ENCODE data around the gene CFAP52.
"Not testable (repeated sequence)": the region's sequence is repeated elsewhere in the genome, so short reads cannot be mapped to it uniquely, and the experiment has no call there.

Gene CFAP52

DNA sequence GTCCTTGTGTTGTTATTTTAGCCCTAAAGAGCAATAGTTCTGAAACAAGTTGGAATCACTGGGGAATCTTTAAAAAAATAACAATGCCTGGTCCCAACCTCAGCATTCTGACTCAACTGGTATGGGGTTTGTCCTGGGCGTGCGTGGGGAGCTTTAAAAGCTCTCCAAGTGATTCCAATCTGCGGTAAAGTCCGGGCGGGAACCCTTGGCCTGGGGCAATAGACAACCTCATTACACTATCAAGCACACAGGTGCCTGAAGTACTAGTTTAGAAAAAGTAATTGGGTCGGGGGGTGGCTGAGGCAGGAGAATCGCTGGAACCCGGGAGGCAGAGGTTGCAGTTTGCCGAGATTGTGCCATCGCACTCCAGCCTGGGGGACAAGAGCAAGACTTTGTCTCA lies 5.2 kb upstream of the CFAP52 start:
- no peak for DNase-seq (ENCODE audit: low read depth)

DNA sequence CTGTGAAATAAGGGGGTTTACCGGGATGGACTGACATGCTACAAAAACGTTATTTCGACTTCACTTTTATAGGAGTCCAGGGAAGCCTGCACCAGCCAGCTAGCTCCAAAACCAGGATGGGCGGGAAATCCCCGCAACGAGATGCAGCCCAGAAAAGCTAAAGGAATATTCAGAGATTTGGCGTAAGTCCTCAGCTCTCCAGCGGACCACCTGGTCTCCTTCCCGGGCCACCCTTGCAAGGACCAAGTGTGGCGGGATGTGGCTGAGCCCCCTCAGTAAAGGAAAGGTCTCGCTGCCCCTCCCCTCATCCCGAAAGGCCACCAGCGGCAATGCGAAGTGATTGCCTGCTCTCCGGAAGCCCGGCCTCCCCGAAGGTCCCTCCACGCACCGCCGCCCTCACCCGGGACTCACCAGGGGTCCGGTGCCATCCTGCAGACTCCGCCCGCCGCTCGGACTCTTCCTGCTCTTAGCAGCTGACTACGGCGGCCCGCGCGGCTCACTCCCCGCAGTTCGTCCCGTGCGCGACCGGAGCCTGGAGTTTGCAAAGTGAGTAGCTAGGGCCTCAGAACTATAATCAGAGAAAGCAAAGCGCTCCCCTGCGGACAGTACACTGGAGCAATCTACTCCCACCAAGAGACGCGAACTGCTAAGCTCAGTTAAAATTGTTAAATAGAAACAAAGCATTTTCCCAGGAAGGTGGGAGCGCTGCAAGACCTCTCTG lies 901 bp upstream of the CFAP52 start, which contains the start of gene STX8:
Gene STX8, minus strand, starts transcription at position 440 of the 721 bp plus-strand sequence. Its CDS starts 12 bp downstream, at position 428.
- peak; percentile 67 for DNase-seq (ENCODE audit: low read depth)

DNA sequence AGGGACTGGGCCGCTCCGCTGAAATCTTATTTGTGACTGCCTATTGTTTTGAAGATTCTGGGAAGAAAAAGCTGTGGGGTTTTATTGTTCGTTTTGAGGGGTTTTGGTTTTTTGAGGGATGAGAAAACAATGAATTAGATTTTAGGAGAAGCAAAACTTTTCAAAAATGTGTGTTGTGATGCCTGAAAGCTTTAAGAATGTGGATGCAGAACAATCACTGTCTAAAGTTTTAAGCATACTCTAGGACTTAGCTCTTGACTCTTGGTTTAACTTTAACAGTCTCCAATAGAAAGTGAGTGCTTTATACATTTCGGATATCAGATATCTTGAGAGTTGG lies 899 bp downstream of the CFAP52 start:
- DNase-seq (ENCODE audit: low read depth): no peak

DNA sequence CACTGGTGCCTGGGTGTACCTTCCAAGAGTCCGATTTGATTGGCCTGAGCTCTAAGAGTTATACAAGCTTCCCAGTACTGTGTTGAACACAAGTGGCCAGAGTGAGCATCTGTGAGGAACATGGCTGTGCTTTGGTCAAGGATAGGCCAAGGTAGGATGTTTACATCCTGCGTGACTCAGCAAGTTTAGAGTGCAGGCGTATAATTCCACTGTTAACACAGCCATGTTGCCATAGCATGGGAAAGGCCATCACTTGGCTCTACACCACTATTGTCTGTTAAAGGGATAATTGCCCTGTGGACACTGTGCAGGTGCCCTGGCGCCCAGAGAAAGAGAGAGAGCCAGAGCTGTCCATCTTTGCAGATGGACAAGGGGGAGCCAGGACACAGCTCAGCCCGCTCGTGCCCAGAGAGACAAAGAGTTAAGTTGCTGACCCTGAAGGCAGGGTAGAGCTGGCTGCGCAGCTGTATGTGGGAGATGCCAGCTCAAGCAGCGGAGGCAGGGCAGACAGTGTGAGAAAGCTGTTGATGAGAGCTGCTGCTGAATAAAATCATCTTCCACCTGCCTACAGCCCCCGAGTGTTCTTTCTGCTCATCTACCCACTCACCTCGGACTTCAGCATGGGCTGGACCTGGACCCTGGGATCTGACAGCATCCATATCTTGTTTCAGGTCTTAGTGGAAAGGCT lies 11.7 kb downstream of the CFAP52 start:
- DNase-seq (ENCODE audit: low read depth): no peak

DNA sequence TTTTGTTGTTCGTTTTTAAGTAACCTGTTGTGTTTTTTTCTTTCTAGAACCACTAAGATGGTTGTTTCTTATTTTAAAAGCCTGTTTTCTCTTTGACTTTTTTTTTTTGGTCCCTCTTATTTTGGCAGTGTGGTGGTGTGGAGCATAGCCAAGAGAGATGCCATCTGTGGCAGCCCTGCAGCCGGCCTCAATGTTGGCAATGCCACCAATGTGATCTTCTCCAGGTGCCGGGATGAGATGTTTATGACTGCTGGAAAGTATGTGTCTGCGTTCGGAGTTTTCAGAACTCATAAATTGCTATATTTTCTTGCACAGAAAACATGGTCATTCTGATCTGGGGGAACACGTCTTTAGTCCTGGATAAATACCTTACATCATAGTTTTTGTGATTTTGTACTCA lies 17.6 kb downstream of the CFAP52 start:
- DNase-seq (ENCODE audit: low read depth): no peak

DNA sequence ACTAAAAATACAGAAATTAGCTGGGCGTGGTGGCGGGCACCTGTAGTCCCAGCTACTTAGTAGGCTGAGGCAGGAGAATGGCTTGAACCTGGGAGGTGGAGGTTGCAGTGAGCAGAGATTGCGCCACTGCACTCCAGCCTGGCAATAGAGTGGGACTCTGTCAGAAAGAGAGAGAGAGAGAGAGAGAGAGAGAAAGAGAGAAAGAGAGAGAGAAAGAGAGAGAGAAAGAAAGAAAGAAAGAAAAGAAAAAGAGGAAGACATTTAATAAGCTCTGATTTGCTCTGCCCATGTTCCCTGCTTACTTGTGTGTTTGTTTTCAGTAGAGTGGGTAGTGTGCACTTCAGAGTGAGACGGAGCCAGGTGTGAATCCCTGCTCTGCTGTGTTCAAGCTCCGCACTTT lies 21.2 kb downstream of the CFAP52 start:
- not testable (repeated sequence) for DNase-seq (ENCODE audit: low read depth)

DNA sequence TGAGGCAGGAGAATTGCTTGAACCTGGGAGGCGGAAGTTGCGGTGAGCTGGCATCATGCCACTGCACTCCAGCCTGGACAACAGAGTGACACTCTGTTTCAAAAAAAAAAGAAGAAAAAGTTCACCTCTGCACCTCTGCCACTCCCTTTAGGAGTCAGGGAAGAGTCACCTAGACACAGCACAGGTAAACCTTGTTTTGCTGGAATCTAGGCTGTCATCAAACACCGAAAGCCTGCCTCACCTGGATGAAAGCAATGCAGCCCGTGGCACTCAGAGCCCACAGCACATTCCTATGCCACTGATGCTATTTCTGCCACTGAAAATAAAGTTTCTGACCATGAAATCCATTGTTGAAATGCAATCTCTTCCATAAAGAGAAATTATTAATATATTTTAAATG lies 22.2 kb downstream of the CFAP52 start:
- no peak for DNase-seq (ENCODE audit: low read depth)

DNA sequence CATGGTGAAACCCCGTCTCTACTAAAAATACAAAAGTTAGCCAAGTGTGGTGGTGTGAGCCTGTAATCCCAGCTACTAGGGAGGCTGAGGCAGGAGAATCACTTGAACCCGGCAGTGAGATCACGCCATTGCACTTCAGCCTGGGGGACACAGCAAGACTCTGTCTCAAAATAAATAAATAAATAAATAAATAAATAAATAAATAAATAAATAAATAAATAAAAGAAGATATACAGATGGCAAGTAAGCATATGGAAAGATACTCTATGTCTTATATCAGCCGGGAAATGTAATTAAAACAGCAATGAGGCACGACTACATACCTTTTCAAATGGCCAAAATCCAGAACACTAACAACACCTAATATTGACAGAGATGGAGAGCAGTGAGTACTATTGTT lies 28.1 kb downstream of the CFAP52 start:
- not testable (repeated sequence) for DNase-seq (ENCODE audit: low read depth)

DNA sequence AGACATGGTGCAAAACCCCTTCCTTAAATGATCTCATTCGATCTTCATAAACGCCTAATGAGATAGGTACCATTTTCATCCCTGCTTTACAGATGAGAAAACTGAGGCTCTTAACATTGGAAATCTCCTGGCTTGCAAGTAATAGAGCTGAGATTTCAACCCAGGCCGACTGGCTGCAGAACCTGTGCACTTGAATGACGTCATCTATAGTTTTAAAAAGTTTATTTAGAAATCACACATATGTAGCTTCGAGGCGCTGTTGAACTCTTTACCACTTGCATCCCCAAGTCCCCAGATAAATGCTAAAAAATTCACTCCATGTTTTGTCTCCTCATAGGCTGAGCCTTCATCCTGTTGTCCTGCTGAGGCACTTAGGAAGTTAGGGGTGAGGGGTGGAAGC lies 30.0 kb downstream of the CFAP52 start:
- DNase-seq (ENCODE audit: low read depth): no peak

DNA sequence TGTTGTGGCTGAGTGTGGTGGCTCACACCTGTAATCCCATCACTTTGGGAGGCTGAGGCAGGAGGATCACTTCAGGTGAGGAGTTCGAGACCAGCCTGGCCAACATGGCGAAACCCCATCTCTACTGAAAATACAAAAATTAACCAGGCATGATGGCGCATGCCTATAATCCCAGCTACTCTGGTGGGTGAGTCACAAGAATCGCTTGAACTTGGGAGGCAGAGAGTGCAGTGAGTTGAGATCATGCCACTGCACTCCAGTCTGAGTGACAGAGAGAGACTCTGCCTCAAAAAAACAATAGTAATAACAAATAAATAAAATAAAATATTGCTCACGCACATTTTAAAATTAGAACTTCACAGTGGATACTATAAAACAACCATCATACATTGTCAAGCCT lies 30.6 kb downstream of the CFAP52 start:
- DNase-seq (ENCODE audit: low read depth): not testable (repeated sequence)

DNA sequence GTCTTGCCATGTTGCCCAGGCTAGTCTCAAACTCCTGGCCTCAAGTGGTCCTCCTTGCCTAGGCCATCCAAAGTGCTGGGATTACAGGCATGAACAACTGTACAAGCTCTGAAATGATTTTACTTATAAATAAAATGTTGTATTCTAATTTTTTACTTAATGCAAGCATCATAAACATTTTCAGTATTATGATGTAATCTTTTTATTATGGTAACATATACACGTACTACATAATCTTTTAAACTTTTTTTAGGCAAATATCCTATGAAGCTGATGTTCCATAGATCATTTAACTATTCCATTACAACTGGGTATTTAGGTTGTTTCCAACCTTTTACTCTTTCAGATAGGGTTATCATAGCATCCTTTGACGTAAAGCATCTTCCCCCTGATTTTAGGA lies 35.1 kb downstream of the CFAP52 start:
- DNase-seq (ENCODE audit: low read depth): no peak

DNA sequence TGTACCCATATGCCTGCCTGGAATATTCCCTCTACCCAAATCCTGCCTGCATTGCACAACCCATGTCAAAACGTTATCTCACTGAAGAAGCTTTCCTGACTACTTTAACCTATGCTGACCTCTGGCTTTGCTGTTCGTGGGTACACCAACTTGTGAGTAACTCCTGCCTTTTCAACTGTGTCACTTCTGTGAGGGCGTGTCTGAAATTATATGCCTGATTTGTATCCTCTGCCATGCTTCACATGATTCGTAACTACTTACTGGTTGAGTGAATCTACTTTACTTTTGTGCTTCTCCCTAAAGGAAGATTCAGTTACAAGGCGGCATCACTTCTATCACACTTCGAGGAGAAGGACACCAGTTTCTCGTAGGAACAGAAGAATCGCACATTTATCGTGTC lies 35.6 kb downstream of the CFAP52 start:
- no peak for DNase-seq (ENCODE audit: low read depth)

DNA sequence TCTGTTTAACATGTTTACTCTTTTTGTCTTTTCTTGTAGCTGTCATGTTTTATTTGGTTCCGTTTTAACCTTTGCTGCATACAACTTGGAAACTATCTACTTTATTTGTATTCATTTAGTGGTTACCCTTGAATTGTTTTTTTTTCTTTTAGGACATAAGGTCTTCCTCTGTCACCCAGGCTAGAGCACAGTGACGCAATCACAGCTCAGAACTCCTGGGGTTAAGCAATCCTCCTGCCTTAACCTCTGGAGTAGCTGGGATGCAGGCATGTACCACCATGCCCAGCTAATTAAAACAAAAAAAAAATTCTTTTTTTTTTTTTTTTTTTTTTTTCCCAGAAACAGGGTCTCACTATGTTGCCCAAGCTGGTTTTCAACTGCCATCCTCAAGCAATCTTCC lies 39.0 kb downstream of the CFAP52 start:
- DNase-seq (ENCODE audit: low read depth): no peak

DNA sequence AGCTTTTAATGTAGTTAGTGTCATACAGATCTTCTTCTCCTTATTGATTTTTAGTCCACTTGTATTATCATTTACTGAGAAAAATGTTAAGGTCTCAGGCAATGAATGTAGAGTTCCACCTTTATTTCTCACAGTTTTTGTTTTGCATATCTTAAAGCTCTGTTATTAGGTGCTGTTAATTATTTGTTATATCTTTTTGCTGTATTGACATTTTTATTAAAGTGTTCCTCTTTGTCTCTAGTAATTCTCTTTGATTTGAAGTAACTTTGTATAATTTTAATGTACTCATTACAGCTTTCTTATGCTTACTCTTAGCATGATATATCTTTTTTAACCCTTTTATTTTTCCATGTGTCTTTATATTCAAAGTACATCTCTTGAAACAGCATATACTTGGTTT lies 46.5 kb downstream of the CFAP52 start:
- no peak for DNase-seq (ENCODE audit: low read depth)

DNA sequence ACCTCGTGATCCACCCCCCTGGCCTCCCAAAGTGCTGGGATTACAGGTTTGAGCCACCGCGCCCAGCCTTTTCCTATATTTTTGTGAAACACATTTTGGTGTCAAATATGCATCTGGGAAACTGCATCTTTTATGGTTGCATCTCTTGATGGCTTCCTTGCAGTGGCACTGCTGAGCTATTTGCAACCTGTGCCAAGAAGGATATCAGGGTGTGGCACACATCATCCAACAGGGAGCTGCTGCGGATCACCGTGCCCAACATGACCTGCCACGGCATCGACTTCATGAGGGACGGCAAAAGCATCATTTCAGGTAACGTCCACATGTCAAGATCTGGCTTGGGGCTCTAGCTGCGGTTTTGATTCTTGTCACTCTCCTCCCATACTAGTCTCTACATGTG lies 52.1 kb downstream of the CFAP52 start:
- no peak for DNase-seq (ENCODE audit: low read depth)

DNA sequence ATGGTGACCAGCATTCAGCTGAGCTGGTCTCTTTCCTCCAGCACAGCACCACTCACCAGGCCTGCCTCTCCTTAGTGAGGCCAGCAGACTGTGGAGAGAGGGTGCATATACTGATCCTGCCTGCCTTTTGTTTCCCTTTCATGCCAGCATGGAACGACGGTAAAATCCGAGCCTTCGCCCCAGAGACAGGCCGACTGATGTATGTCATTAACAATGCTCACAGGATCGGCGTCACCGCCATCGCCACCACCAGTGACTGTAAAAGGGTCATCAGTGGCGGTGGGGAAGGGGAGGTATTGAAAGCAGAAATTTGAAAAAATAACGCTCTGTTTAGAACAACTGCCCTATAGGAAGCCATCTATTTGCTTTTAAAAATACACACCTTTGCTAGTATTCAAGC lies 56.3 kb downstream of the CFAP52 start:
- DNase-seq (ENCODE audit: low read depth): no peak

DNA sequence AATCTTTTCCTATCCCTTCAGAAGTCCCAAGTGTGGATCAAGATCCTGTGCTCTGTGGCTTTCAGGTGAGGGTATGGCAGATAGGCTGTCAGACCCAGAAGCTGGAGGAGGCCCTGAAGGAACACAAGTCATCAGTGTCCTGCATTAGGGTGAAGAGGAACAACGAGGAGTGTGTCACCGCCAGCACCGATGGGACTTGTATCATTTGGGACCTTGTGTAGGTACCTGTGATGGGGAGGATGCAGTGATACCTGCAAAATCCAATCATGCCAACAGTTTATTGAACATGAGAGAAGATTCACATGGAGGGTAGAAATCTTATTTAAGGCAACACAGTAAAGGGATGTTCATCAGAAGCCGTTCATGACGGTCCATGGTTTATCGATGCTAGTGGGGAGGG lies 58.9 kb downstream of the CFAP52 start:
- no peak for DNase-seq (ENCODE audit: low read depth)

DNA sequence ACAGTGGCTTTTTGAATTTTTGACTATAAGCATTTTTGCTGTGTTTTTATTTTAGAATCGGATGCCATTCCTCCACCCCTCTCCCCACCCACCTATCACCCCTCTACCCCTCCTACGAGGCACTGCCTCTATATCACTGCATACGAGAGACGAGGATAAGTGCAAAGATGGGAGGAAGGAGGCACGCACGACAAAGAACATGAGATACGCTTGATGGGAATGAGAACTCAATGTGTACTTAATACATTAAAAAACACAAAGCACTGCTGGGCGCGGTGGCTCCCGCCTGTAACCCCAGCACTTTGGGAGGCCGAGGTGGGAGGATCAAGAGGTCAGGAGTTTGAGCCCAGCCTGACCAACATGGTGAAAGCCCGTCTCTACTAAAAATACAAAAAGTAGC lies 60.1 kb downstream of the CFAP52 start:
- DNase-seq (ENCODE audit: low read depth): no peak

DNA sequence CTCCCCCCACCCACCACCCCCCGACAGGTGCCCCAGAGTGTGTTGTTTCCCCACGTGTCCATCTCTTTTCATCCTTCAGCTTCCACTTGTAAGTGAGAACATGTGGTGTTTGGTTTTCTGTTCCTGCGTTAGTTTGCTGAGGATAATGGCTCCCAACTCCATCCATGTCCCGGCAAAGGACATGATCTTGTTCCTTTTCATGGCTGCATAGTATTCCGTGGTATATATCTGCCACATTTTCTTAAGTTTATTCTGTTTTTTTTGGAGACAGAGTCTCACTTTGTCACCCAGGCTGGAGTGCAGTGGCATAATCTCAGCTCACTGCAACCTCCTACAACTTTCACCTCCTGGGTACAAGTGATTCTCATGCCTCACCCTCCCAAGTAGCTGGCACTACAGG lies 63.9 kb downstream of the CFAP52 start:
- not testable (repeated sequence) for DNase-seq (ENCODE audit: low read depth)

DNA sequence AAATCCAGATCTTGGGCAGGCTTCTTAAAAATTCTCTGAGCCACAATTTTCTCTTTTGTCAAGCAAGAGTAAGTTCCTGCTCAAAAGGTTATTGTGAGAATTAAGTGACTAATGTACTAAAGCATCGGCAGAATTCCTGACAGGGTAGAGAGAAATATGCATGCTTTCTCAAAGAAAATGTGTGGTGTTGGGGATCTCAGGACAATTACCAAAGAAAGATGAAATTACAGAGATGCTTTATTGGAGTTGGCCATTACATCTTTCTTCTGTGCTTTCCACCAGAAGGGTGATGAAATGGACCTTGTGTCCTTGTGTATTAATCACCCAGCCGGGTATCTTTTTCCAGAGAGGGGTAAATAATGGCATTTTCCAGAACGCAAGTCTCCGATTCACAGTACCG lies 67.2 kb downstream of the CFAP52 start:
- no peak for DNase-seq (ENCODE audit: low read depth)

DNA sequence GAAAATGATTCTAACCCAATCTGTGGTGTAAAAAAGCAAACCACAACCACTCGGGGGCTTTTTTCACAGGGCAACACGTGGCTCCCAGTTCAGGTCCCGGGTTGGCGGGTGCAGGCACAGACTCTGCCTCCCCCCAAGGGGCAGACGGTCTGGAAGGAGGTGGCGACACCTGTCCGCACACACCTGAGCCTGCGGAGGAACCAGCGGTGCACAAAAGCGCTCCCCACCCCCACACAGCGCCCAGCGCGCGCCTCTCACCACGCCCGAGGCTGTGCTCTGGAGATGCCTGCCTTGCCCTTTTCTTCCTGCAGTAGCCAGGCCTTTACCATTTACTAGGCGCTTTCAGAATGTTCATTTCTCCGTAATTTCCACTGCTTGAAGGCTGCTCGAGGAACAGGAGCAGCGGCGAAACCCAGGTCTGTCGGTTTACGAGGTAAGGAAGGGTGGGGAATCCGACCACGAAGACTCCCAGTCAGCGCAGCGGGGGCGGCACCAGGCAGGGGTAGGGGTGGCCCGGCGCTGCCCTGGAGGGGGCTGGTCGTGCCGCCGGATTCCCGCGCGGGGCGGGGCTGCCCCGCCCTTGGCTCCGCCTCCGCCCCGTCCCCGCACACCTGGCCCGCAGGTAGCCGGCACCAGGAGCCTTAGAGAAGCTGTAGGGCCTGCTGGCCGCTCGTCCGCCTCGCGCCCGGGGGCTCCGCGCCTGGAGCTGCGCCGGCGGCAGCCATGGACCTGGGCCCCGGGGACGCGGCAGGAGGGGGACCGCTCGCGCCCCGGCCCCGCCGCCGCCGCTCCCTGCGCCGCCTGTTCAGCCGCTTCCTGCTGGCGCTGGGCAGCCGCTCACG lies 68.7 kb downstream of the CFAP52 start, which contains the start of gene USP43:
Gene USP43, plus strand, starts transcription at position 608 of the 842 bp plus-strand sequence. Its CDS starts 116 bp downstream, at position 724.
- DNase-seq (ENCODE audit: low read depth): no peak

DNA sequence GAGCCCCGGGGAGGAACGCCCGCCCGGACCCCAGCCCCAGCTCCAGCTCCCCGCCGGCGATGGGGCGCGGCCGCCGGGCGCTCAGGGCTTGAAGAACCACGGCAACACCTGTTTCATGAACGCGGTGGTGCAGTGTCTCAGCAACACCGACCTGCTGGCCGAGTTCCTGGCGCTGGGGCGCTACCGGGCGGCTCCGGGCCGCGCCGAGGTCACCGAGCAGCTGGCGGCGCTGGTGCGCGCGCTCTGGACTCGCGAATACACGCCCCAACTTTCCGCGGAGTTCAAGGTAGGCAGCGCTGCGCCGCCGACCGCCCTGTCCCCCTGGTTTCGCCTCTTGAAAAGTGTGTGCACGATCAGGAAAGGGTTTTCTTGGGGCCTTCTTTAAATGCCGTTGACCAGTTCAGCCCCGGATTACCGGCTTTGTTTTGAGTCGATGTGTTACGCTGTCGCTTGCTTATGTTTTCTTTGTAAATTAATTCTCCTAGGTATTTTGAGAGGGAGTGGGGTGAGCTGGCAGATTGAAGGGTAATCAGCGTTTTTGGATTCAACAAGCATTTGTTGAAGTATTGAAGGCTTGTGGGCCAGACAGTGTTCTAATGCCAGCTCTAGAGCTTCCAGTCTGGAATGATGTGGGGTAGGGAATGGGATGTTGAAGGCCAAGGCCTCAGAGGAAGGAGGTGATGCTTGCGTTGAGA lies 69.6 kb downstream of the CFAP52 start:
- DNase-seq (ENCODE audit: low read depth): no peak
